Measurements from ENCODE around the gene DYNC1H1.

The DYNC1H1 gene

GRCh38 chr14:101939646-101940170, 24.7 kb upstream of the DYNC1H1 start:
- H3K27ac ChIP-seq (ENCODE audit: poor library complexity, severe bottlenecking) = no peak overlapping the region
- no peaks in the 10 kb centered on the region for H3K9me3 ChIP-seq (ENCODE audit: severe bottlenecking)
- DNase-seq (ENCODE audit: low spot score) (no peak), ATAC-seq (ENCODE audit: low read depth) (no peak)
- no peaks in the 10 kb centered on the region for H3K27me3 ChIP-seq (ENCODE audit: insufficient read depth, poor library complexity, severe bottlenecking)
- H3K4me1 ChIP-seq (ENCODE audit: insufficient read depth, poor library complexity, severe bottlenecking) = no peaks in the 10 kb centered on the region
- TF ChIP-seq CTCF (IDR thresholded peaks at IDR 0.05; ENCODE audit: poor library complexity, severe bottlenecking) = no peak
- no peaks in the 10 kb centered on the region for H3K36me3 ChIP-seq (ENCODE audit: low read depth)
- no peak overlapping the region for H3K4me3 ChIP-seq (ENCODE audit: severe bottlenecking)

GRCh38 chr14:101944451-101944850, 19.9 kb upstream of the DYNC1H1 start:
- Histone ChIP-seq H3K4me1 (ENCODE audit: insufficient read depth, poor library complexity, severe bottlenecking) (no peaks in the 10 kb centered on the region), H3K36me3 (ENCODE audit: low read depth) (no peaks in the 10 kb centered on the region), H3K9me3 (ENCODE audit: severe bottlenecking) (no peaks in the 10 kb centered on the region), H3K27me3 (ENCODE audit: insufficient read depth, poor library complexity, severe bottlenecking) (no peaks in the 10 kb centered on the region), H3K4me3 (ENCODE audit: severe bottlenecking) (no peak overlapping the region), H3K27ac (ENCODE audit: poor library complexity, severe bottlenecking) (no peak overlapping the region)
- no peak for ATAC-seq (ENCODE audit: low read depth)
- DNase-seq (ENCODE audit: low spot score) = no peak
- no peak for TF ChIP-seq CTCF (IDR thresholded peaks at IDR 0.05; ENCODE audit: poor library complexity, severe bottlenecking)

GRCh38 chr14:101945171-101945570, 19.2 kb upstream of the DYNC1H1 start:
- no peak overlapping the region for H3K4me3 ChIP-seq (ENCODE audit: severe bottlenecking)
- H3K9me3 ChIP-seq (ENCODE audit: severe bottlenecking) = no peaks in the 10 kb centered on the region
- DNase-seq (ENCODE audit: low spot score) (no peak), ATAC-seq (ENCODE audit: low read depth) (no peak)
- H3K27ac ChIP-seq (ENCODE audit: poor library complexity, severe bottlenecking) = no peak overlapping the region
- no peak for TF ChIP-seq CTCF (IDR thresholded peaks at IDR 0.05; ENCODE audit: poor library complexity, severe bottlenecking)
- no peaks in the 10 kb centered on the region for H3K4me1 ChIP-seq (ENCODE audit: insufficient read depth, poor library complexity, severe bottlenecking)
- no peaks in the 10 kb centered on the region for H3K27me3 ChIP-seq (ENCODE audit: insufficient read depth, poor library complexity, severe bottlenecking)
- no peaks in the 10 kb centered on the region for H3K36me3 ChIP-seq (ENCODE audit: low read depth)

GRCh38 chr14:101947577-101947903, 16.8 kb upstream of the DYNC1H1 start:
- H3K4me3 ChIP-seq (ENCODE audit: severe bottlenecking) = peak overlapping the region; percentile 60
- no peaks in the 10 kb centered on the region for H3K4me1 ChIP-seq (ENCODE audit: insufficient read depth, poor library complexity, severe bottlenecking)
- DNase-seq (ENCODE audit: low spot score) (no peak), ATAC-seq (ENCODE audit: low read depth) (no peak)
- H3K36me3 ChIP-seq (ENCODE audit: low read depth) = no peaks in the 10 kb centered on the region
- peak overlapping the region; percentile 64 for H3K27ac ChIP-seq (ENCODE audit: poor library complexity, severe bottlenecking)
- H3K9me3 ChIP-seq (ENCODE audit: severe bottlenecking) = no peaks in the 10 kb centered on the region
- no peak for TF ChIP-seq CTCF (IDR thresholded peaks at IDR 0.05; ENCODE audit: poor library complexity, severe bottlenecking)
- H3K27me3 ChIP-seq (ENCODE audit: insufficient read depth, poor library complexity, severe bottlenecking) = no peaks in the 10 kb centered on the region

- no peaks in the 10 kb centered on the region for H3K9me3 ChIP-seq (ENCODE audit: severe bottlenecking)
- peak; percentile 98 for ATAC-seq (ENCODE audit: low read depth)
- no peak for TF ChIP-seq CTCF (IDR thresholded peaks at IDR 0.05; ENCODE audit: poor library complexity, severe bottlenecking)
These were observed 16.3 kb upstream of the DYNC1H1 start for GRCh38 chr14:101947904-101948665.

More at GRCh38 chr14:101947904-101948665, 16.3 kb upstream of the DYNC1H1 start:
- no peaks in the 10 kb centered on the region for H3K27me3 ChIP-seq (ENCODE audit: insufficient read depth, poor library complexity, severe bottlenecking)
- peak overlapping the region; percentile 60 for H3K4me3 ChIP-seq (ENCODE audit: severe bottlenecking)
- H3K4me1 ChIP-seq (ENCODE audit: insufficient read depth, poor library complexity, severe bottlenecking) = no peaks in the 10 kb centered on the region
- DNase-seq (ENCODE audit: low spot score) = peak; percentile 100
- H3K27ac ChIP-seq (ENCODE audit: poor library complexity, severe bottlenecking) = peak overlapping the region; percentile 64
- no peaks in the 10 kb centered on the region for H3K36me3 ChIP-seq (ENCODE audit: low read depth)

All from RWPE2 (cell line).